Trophoblast cell (in vitro differentiated cells and primary cell): ENCODE measurements around the gene HSD17B10.
"Not testable (repeated sequence)": the region's sequence is repeated elsewhere in the genome, so short reads cannot be mapped to it uniquely, and the experiment has no call there.

ENCODE experiments used
- DNase-seq, 2 donors: peaks; one replicate each; pipeline ENCODE4 v3.0.0-alpha.2; 2016
- H2AFZ ChIP-seq: 2 replicates; pipeline ENCODE4 v1.6.1; 2013; ENCODE audit warnings: low read length, moderate library complexity, mild to moderate bottlenecking; ENCODE audit not compliant: insufficient read depth, poor library complexity
- H2AK5ac ChIP-seq: 2 replicates; pipeline ENCODE4 v1.6.1; 2013; ENCODE audit warnings: mild to moderate bottlenecking, low read length
- H2BK120ac ChIP-seq: 2 replicates; pipeline ENCODE4 v1.6.1; 2013; ENCODE audit warnings: low read length, mild to moderate bottlenecking, moderate library complexity; ENCODE audit not compliant: insufficient read depth, poor library complexity
- H2BK12ac ChIP-seq: 2 replicates; pipeline ENCODE4 v1.6.1; 2013; ENCODE audit warnings: mild to moderate bottlenecking, low read length, moderate library complexity
- H2BK5ac ChIP-seq: 2 replicates; pipeline ENCODE4 v1.6.1; 2013; ENCODE audit warnings: low read length, low read depth, moderate library complexity, mild to moderate bottlenecking; ENCODE audit not compliant: poor library complexity
- H3K14ac ChIP-seq: 2 replicates; pipeline ENCODE4 v1.6.1; 2013; ENCODE audit warnings: mild to moderate bottlenecking, low read length
- H3K18ac ChIP-seq: 2 replicates; pipeline ENCODE4 v1.6.1; 2013; ENCODE audit warnings: mild to moderate bottlenecking, low read length
- H3K23ac ChIP-seq: 2 replicates; pipeline ENCODE4 v1.6.1; 2013; ENCODE audit warnings: low read length
- H3K27ac ChIP-seq: 2 replicates; pipeline ENCODE4 v1.5.1; 2013; ENCODE audit warnings: low read depth, mild to moderate bottlenecking, inconsistent platforms, low read length, moderate library complexity
- H3K27me3 ChIP-seq: 2 replicates; pipeline ENCODE4 v1.6.1; 2013; ENCODE audit warnings: inconsistent platforms, mild to moderate bottlenecking, low read length, moderate library complexity; ENCODE audit not compliant: insufficient read depth
- H3K36me3 ChIP-seq, 2 experiments: 1 replicate in 1 of 2; 2 replicates in 1 of 2; pipeline ENCODE4 v1.6.1; 2013; ENCODE audit warnings: low read length in 2 of 2, mild to moderate bottlenecking in 2 of 2, moderate library complexity in 1 of 2; ENCODE audit not compliant: insufficient read depth in 2 of 2, control insufficient read depth in 1 of 2
- H3K4ac ChIP-seq: 2 replicates; pipeline ENCODE4 v1.6.1; 2013; ENCODE audit warnings: low read depth, mild to moderate bottlenecking, low read length, moderate library complexity
- H3K4me1 ChIP-seq, 2 experiments: 1 replicate in 1 of 2; 2 replicates in 1 of 2; pipeline ENCODE4 v1.6.1; 2013; ENCODE audit warnings: low read length in 2 of 2, mild to moderate bottlenecking in 2 of 2, moderate library complexity in 1 of 2; ENCODE audit not compliant: insufficient read depth in 2 of 2, control insufficient read depth in 1 of 2
- H3K4me2 ChIP-seq: 2 replicates; pipeline ENCODE4 v1.6.1; 2013; ENCODE audit warnings: inconsistent platforms, mild to moderate bottlenecking, low read length, moderate library complexity
- H3K4me3 ChIP-seq: 2 replicates; pipeline ENCODE4 v1.5.1; 2013; ENCODE audit warnings: mild to moderate bottlenecking, low read depth, low read length, inconsistent platforms
- H3K79me1 ChIP-seq: one replicate; pipeline ENCODE4 v1.6.1; 2013; ENCODE audit warnings: low read length
- H3K79me2 ChIP-seq: 2 replicates; pipeline ENCODE4 v1.6.1; 2013; ENCODE audit warnings: low read length, mild to moderate bottlenecking; ENCODE audit not compliant: control insufficient read depth, insufficient read depth, poor library complexity
- H3K9ac ChIP-seq: 2 replicates; pipeline ENCODE4 v1.6.1; 2013; ENCODE audit warnings: mild to moderate bottlenecking, low read length
- H3K9me3 ChIP-seq: 2 replicates; pipeline ENCODE4 v1.6.1; 2013; ENCODE audit warnings: low read depth, mild to moderate bottlenecking, control low read depth, inconsistent platforms, low read length; ENCODE audit not compliant: insufficient read depth
- H4K12ac ChIP-seq: 2 replicates; pipeline ENCODE4 v1.6.1; 2013; ENCODE audit warnings: low read depth, mild to moderate bottlenecking, low read length, moderate library complexity
- H4K8ac ChIP-seq: 2 replicates; pipeline ENCODE4 v1.6.1; 2013; ENCODE audit warnings: low read depth, mild to moderate bottlenecking, low read length, moderate library complexity
- H4K91ac ChIP-seq: one replicate; pipeline ENCODE4 v1.6.1; 2013; ENCODE audit warnings: low read depth, mild to moderate bottlenecking, low read length, moderate library complexity
- WGBS: extraction: QIAGEN DNeasy Blood & Tissue Kit; methylation state at CpG from one replicate; pipeline ENCODE4 v1.1.7; 2013; ENCODE audit warnings: missing lambda C conversion rate; ENCODE audit not compliant: insufficient read length, insufficient coverage; ENCODE audit errors: extremely low coverage; 5-methylcytosine and 5-hydroxymethylcytosine counted together

Gene HSD17B10

DNA sequence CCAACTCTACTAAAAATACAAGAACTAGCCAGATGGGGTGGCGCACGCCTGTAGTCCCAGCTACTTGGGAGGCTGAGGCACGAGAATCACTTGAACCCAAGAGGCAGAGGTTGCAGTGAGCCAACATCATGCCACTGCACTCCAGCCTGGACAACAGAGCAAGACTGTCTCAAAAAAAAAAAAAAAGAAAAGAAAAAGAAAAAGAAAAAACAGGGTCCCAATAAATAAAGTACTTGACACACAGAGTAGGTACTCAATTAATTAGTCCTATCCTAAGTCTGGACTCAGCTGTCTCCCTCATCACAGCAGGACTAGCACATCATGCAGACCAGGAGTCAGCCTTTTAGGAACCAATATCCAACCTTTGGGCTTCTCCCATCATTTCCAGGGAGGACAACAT, 13.8 kb downstream of the HSD17B10 start:
- no CpG with 5 or more reads among the region's 3 CpGs for WGBS
- H3K79me2 ChIP-seq = peaks cover 18% of the 10 kb centered on the region

DNA sequence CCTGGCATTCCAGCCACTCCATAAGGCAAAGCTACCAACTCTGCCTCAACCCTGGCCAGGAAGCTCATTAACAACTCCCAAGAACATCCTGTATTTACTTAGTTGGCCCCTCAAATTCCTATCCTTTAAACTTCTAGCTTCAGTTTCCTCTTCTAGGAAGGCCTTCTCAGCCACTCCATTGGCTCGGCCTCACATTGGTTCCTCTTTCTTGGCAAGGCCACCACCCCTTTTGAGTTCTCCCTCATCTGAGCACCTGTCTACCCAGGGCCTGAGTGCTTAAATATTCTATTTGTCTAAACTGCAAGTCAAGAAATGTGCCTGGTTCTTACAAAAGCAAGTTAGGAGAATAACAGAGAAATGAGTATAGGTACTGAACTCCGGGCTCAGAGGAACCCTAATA, 21.7 kb downstream of the HSD17B10 start:
- Histone ChIP-seq H2AK5ac (no peak overlapping the region), H2BK5ac (no peak overlapping the region), H4K91ac (no peak overlapping the region), H3K4me2 (no peak overlapping the region), H2BK12ac (no peak overlapping the region), H3K79me2 (no peaks in the 10 kb centered on the region), H3K4me1 (no peaks in the 10 kb centered on the region), H3K27ac (no peak overlapping the region), H3K23ac (no peak overlapping the region), H3K14ac (no peak overlapping the region), H3K79me1 (no peaks in the 10 kb centered on the region), H2BK120ac (no peak overlapping the region), H2AFZ (no peak overlapping the region), H3K27me3 (no peaks in the 10 kb centered on the region), H3K9ac (no peak overlapping the region), H3K4me3 (no peak overlapping the region), H3K18ac (no peak overlapping the region), H3K36me3 (peaks cover 35 to 51% of the 10 kb centered on the region in 2 experiments), H4K8ac (no peak overlapping the region), H3K4ac (no peak overlapping the region), H3K9me3 (no peaks in the 10 kb centered on the region), H4K12ac (no peak overlapping the region)
- no CpG with 5 or more reads among the region's 2 CpGs for WGBS
- DNase-seq = no peak

More for the DNA sequence above, 13.8 kb downstream of the HSD17B10 start:
- H3K9ac ChIP-seq, H2BK12ac ChIP-seq, H3K4me3 ChIP-seq, H3K27ac ChIP-seq, H3K79me1 ChIP-seq, H2AK5ac ChIP-seq, DNase-seq, H4K91ac ChIP-seq, H2AFZ ChIP-seq, H4K12ac ChIP-seq, H3K9me3 ChIP-seq, H3K36me3 ChIP-seq, H3K23ac ChIP-seq, H3K4ac ChIP-seq, H3K4me2 ChIP-seq, H3K27me3 ChIP-seq, H3K14ac ChIP-seq, H2BK5ac ChIP-seq, H2BK120ac ChIP-seq, H4K8ac ChIP-seq, H3K18ac ChIP-seq, H3K4me1 ChIP-seq: not testable (repeated sequence)

DNA sequence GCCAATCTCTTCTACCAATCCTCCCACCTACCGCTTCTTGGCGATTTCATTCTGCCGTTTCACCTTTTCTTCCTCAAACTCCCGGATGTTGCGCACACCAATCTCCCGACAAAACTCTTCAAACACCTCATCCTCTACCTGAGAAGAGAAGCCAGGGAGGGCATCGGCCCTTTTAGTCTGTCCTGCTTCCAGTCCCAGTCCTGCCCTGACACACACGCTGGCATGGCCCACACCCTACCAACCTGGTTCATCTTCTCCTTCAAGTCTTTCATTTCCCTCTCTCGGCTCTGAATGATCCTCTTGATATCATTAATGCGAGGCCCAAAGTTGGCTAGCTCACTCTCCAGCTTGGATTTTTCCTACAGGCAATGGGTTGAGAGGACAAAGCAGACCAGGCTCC, 30.6 kb downstream of the HSD17B10 start:
- Histone ChIP-seq H3K4me3 (no peak overlapping the region), H2BK120ac (no peak overlapping the region), H3K36me3 (peaks cover 30 to 49% of the 10 kb centered on the region in 2 experiments), H2BK5ac (no peak overlapping the region), H3K27me3 (no peaks in the 10 kb centered on the region), H3K79me1 (no peaks in the 10 kb centered on the region), H3K9me3 (no peaks in the 10 kb centered on the region), H4K8ac (no peak overlapping the region), H2AFZ (no peak overlapping the region), H3K14ac (no peak overlapping the region), H3K18ac (no peak overlapping the region), H4K12ac (no peak overlapping the region), H3K9ac (no peak overlapping the region), H3K4me2 (no peak overlapping the region), H3K79me2 (no peaks in the 10 kb centered on the region), H3K23ac (no peak overlapping the region), H4K91ac (no peak overlapping the region), H3K4me1 (no peaks in the 10 kb centered on the region), H3K4ac (no peak overlapping the region), H2AK5ac (no peak overlapping the region), H2BK12ac (no peak overlapping the region), H3K27ac (no peak overlapping the region)
- WGBS = no CpG with 5 or more reads among the region's 10 CpGs
- DNase-seq = no peak

DNA sequence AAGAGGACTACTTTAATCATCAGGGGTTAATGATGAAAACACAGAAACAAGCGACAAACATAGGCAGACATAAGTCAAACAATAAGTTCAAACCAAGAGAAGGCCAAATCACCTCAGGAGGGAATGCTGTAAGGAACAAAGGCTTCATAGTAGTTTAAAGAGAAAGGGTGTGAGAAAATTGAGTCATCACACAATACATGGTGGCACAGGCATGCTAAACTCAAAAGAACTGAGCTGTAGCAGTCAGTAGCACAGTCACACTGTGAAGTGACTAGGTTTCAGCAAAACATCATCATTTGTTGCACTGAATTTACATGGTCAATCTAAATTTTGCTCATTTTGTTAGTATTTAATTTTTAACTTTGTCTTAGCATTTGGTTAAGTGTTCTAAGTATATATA, 36.0 kb downstream of the HSD17B10 start:
- H2BK12ac ChIP-seq = no peak overlapping the region
- no peak overlapping the region for H3K4me2 ChIP-seq
- no CpG with 5 or more reads among the region's 1 CpG for WGBS
- H2BK120ac ChIP-seq = no peak overlapping the region
- H3K14ac ChIP-seq = no peak overlapping the region
- no peaks in the 10 kb centered on the region for H3K79me1 ChIP-seq
- no peak overlapping the region for H3K23ac ChIP-seq
- H3K27ac ChIP-seq = no peak overlapping the region
- no peak for DNase-seq
- no peaks in the 10 kb centered on the region for H3K9me3 ChIP-seq
- H3K4me3 ChIP-seq = no peak overlapping the region
- H4K8ac ChIP-seq = no peak overlapping the region
- no peak overlapping the region for H4K12ac ChIP-seq
- H2AK5ac ChIP-seq = no peak overlapping the region
- H3K4me1 ChIP-seq = no peaks in the 10 kb centered on the region
- H3K18ac ChIP-seq = no peak overlapping the region
- H3K4ac ChIP-seq = no peak overlapping the region
- H3K79me2 ChIP-seq = no peaks in the 10 kb centered on the region
- H3K36me3 ChIP-seq = peaks cover 16 to 24% of the 10 kb centered on the region in 2 experiments
- no peak overlapping the region for H3K9ac ChIP-seq
- no peak overlapping the region for H4K91ac ChIP-seq
- no peak overlapping the region for H2AFZ ChIP-seq
- no peaks in the 10 kb centered on the region for H3K27me3 ChIP-seq
- H2BK5ac ChIP-seq = no peak overlapping the region
